Parathyroid adenoma (tissue), 2 donors: ENCODE data around the gene REPS1.

ENCODE experiments used
- H2AFZ ChIP-seq: fragments of 300-600 bp; sonication (generic); one replicate; pipeline ENCODE4 v1.7.0; 2017; ENCODE audit warnings: antibody characterized with exemption, mild to moderate bottlenecking
- H3K27ac ChIP-seq: fragments of 300-600 bp; sonication (generic); one replicate; pipeline ENCODE4 v1.7.0; 2017
- H3K27me3 ChIP-seq: fragments of 300-600 bp; sonication (generic); one replicate; pipeline ENCODE4 v1.7.0; 2017; ENCODE audit warnings: low read length; ENCODE audit not compliant: control insufficient read depth, insufficient read depth
- H3K36me3 ChIP-seq: fragments of 300-600 bp; sonication (generic); one replicate; pipeline ENCODE4 v1.7.0; 2017; ENCODE audit warnings: low read length; ENCODE audit not compliant: control insufficient read depth, insufficient read depth
- H3K4me1 ChIP-seq: fragments of 300-600 bp; sonication (generic); one replicate; pipeline ENCODE4 v1.7.0; 2017; ENCODE audit warnings: control low read depth
- H3K4me2 ChIP-seq: fragments of 300-600 bp; sonication (generic); one replicate; pipeline ENCODE4 v1.7.0; 2017; ENCODE audit warnings: low read length
- H3K4me3 ChIP-seq: fragments of 300-600 bp; sonication (generic); one replicate; pipeline ENCODE4 v1.7.0; 2017; ENCODE audit warnings: low read depth, low read length
- H3K79me2 ChIP-seq: fragments of 300-600 bp; sonication (generic); one replicate; pipeline ENCODE4 v1.7.0; 2017; ENCODE audit warnings: control low read depth
- H3K9ac ChIP-seq: fragments of 300-600 bp; sonication (generic); one replicate; pipeline ENCODE4 v1.7.0; 2017; ENCODE audit warnings: mild to moderate bottlenecking
- H3K9me3 ChIP-seq: fragments of 300-600 bp; sonication (generic); one replicate; pipeline ENCODE4 v1.7.0; 2017; ENCODE audit warnings: low read length; ENCODE audit not compliant: control insufficient read depth
- TF ChIP-seq, protein P1 (sequence below): fragments of 300-600 bp; sonication (generic); IDR thresholded peaks from one replicate; pipeline ENCODE4 v1.7.0; 2017; ENCODE audit warnings: antibody characterized with exemption, mild to moderate bottlenecking
- donor health status: primary hyperparathyroidism.

Gene REPS1

GRCh38 chr6:139019722-139020121 lies 31.7 kb upstream of the REPS1 start:
- no peak overlapping the region for H3K9ac ChIP-seq
- no peaks in the 10 kb centered on the region for H3K79me2 ChIP-seq
- TF ChIP-seq, protein P1, sequence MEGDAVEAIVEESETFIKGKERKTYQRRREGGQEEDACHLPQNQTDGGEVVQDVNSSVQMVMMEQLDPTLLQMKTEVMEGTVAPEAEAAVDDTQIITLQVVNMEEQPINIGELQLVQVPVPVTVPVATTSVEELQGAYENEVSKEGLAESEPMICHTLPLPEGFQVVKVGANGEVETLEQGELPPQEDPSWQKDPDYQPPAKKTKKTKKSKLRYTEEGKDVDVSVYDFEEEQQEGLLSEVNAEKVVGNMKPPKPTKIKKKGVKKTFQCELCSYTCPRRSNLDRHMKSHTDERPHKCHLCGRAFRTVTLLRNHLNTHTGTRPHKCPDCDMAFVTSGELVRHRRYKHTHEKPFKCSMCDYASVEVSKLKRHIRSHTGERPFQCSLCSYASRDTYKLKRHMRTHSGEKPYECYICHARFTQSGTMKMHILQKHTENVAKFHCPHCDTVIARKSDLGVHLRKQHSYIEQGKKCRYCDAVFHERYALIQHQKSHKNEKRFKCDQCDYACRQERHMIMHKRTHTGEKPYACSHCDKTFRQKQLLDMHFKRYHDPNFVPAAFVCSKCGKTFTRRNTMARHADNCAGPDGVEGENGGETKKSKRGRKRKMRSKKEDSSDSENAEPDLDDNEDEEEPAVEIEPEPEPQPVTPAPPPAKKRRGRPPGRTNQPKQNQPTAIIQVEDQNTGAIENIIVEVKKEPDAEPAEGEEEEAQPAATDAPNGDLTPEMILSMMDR, result no peak

DNA sequence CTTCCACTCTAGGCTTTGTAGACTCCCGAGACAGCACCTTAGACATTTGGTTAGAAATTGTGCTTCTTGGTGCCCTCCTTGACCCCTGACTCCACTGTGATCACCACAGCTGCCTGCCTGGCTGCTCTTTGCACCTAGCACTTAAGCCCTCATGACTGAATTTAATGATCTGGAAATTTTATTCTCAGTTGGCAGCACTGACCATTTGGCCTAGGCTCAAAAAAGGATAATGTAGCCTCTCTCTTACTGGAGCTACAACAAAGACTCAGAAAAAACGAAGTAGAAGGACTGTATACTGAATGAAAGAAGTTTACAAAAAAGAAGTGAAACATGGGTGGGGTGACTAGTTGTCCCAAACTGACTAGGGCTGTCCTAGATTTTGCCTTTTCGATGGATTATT lies 29.2 kb upstream of the REPS1 start:
- Histone ChIP-seq H3K4me1 (peaks cover 9% of the 10 kb centered on the region), H3K4me2 (peak overlapping the region; percentile 50), H3K27me3 (no peaks in the 10 kb centered on the region), H3K79me2 (no peaks in the 10 kb centered on the region), H3K4me3 (peak overlapping the region; percentile 36), H3K36me3 (no peaks in the 10 kb centered on the region), H3K27ac (no peak overlapping the region), H2AFZ (no peak overlapping the region), H3K9me3 (no peaks in the 10 kb centered on the region), H3K9ac (no peak overlapping the region)
- TF ChIP-seq, protein P1, result no peak

More at GRCh38 chr6:139019722-139020121, 31.7 kb upstream of the REPS1 start:
- Histone ChIP-seq H3K27me3 (no peaks in the 10 kb centered on the region), H3K4me3 (no peak overlapping the region), H3K4me1 (peaks cover 9% of the 10 kb centered on the region), H3K27ac (no peak overlapping the region), H3K9me3 (no peaks in the 10 kb centered on the region), H3K4me2 (no peak overlapping the region), H3K36me3 (no peaks in the 10 kb centered on the region), H2AFZ (no peak overlapping the region)

DNA sequence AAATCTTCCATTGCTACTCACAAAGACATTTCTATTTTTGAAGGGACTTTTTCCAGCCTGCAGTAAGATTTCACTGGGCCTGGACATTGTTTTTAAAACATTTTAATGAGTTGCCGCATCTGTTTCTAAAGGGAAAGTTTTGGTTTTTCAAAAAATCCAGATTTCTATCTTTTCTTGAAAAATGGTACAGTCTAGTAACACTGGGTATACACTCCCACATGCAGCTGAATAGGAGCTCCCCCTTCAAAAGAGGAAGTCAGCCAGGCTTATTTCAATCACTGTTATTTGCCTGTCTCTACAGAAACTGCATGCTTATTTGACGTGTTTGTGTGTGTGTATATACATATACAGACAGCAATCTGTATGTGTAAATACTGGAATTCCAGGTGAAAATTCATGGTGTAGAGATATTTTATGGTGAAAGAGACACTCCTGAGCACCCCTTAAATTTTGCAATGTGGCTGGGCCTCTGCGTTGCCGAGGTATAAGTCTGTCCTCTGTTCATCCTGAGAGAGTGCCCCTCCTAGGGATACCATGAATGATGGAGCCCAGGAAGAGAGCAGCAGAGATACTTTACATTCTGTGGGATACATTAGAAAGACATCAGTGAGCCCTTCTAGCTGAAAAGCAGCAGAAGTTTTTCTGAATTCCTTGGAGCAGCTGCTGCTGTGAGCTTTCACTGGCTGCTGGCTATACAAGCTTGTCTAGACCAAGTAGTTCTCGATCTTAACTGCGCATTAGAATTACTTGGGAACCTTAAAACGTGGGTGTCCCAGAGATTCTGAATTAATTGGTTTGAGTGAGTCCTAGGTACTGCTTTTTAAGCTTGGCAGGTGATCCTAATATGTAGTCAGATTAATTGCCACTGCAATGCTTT lies 28.5 kb upstream of the REPS1 start:
- Histone ChIP-seq H3K79me2 (no peaks in the 10 kb centered on the region), H3K4me1 (peaks cover 9% of the 10 kb centered on the region), H3K27ac (no peak overlapping the region), H3K4me3 (no peak overlapping the region), H3K4me2 (peak overlapping the region; percentile 13), H3K9me3 (no peaks in the 10 kb centered on the region), H2AFZ (no peak overlapping the region), H3K9ac (no peak overlapping the region), H3K36me3 (no peaks in the 10 kb centered on the region), H3K27me3 (no peaks in the 10 kb centered on the region)
- TF ChIP-seq, protein P1, result no peak

DNA sequence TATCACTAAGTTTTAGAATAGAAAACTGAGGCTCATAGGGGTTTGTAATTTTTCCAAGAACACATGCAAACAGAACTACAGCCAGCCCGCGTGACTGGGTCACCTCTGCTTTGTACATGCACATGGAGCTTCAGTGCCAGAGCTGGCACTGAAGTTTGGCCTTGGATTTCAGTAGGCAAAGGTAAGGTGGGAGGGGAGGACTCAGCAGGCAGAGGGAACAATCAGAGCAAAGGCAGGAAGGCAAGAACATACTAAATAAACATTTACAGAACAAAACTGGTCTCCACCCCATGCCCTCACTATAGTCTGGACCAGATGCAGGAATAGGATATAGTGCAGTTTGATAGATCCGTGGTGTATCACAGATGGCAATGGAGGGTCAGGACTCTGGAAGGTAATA lies 26.9 kb upstream of the REPS1 start:
- Histone ChIP-seq H3K79me2 (no peaks in the 10 kb centered on the region), H3K36me3 (no peaks in the 10 kb centered on the region), H3K27me3 (no peaks in the 10 kb centered on the region), H3K9ac (no peak overlapping the region), H3K4me3 (no peak overlapping the region), H2AFZ (no peak overlapping the region), H3K9me3 (no peaks in the 10 kb centered on the region), H3K4me1 (peaks cover 9% of the 10 kb centered on the region), H3K27ac (no peak overlapping the region), H3K4me2 (no peak overlapping the region)
- TF ChIP-seq, protein P1, result no peak
